Measurements from ENCODE around the gene CA14.
"Not testable (repeated sequence)": the region's sequence is repeated elsewhere in the genome, so short reads cannot be mapped to it uniquely, and the experiment has no call there.

DNA sequence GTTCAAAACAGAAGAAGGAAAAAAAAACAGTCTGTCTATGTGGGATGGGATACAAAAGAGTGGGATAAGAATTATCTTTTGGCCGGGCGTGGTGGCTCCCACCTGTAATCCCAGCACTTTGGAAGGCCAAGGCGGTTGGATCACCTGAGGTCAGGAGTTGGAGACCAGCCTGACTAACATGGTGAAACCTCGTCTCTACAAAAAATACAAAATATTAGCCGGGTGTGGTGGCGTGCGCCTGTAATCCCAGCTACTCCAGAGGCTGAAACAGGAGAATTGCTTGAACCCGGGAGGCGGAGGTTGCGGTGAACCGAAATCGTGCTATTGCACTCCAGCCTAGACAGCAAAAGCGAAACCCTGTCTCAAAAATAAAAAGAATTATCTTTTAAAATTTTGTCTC is 20.4 kb upstream of the CA14 start:
- TF ChIP-seq, protein P1, sequence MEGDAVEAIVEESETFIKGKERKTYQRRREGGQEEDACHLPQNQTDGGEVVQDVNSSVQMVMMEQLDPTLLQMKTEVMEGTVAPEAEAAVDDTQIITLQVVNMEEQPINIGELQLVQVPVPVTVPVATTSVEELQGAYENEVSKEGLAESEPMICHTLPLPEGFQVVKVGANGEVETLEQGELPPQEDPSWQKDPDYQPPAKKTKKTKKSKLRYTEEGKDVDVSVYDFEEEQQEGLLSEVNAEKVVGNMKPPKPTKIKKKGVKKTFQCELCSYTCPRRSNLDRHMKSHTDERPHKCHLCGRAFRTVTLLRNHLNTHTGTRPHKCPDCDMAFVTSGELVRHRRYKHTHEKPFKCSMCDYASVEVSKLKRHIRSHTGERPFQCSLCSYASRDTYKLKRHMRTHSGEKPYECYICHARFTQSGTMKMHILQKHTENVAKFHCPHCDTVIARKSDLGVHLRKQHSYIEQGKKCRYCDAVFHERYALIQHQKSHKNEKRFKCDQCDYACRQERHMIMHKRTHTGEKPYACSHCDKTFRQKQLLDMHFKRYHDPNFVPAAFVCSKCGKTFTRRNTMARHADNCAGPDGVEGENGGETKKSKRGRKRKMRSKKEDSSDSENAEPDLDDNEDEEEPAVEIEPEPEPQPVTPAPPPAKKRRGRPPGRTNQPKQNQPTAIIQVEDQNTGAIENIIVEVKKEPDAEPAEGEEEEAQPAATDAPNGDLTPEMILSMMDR (IDR thresholded peaks at IDR 0.05) = not testable (repeated sequence)
- TF ChIP-seq, protein P2, sequence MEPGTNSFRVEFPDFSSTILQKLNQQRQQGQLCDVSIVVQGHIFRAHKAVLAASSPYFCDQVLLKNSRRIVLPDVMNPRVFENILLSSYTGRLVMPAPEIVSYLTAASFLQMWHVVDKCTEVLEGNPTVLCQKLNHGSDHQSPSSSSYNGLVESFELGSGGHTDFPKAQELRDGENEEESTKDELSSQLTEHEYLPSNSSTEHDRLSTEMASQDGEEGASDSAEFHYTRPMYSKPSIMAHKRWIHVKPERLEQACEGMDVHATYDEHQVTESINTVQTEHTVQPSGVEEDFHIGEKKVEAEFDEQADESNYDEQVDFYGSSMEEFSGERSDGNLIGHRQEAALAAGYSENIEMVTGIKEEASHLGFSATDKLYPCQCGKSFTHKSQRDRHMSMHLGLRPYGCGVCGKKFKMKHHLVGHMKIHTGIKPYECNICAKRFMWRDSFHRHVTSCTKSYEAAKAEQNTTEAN (CRISPR knock-in tag; IDR thresholded peaks at IDR 0.05) = not testable (repeated sequence)

Measured in WTC11 (cell line).